Measurements from ENCODE around the gene TTC27. TPM values are rescaled to one million over a fixed set of nuclear protein-coding genes. Genes with fewer than 3 reads are reported as not detected.

The TTC27 gene
- total RNA-seq, 1 donor from 2014 or later = 26.5 TPM

DNA sequence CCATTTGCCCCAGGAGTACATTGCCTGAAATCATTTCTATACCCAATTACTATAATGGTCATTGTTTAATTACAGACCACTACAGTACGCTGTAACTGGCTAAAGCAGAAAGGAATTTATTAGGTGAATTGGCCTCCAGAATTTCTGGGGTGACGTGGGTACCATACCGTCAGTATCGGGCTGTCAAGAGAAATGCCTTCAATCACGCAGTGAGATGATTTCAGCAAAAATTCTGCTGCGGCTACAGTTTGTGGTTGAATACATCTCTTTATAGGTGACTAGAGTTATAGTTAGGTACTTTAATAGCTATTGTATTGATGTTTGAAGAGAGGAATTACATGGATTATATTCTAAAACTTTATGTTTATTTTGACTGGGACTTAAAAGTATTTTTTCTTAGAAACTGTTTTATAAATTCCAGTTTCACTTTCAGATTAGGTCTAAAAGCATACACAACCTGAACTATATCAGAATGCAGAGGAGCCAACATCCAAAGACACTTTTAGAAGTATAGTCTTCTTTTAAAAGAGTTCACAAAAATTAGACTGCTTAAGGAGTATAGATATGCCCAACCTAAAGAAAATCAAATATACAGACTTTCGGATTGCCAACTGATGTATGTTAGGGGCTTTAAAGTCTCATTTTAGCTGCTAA lies 128.4 kb downstream of the TTC27 start:
- no peak for DNase-seq

- DNase-seq = no peak
Measured at GRCh38 chr2:32758232-32758631, 130.4 kb downstream of the TTC27 start.

DNA sequence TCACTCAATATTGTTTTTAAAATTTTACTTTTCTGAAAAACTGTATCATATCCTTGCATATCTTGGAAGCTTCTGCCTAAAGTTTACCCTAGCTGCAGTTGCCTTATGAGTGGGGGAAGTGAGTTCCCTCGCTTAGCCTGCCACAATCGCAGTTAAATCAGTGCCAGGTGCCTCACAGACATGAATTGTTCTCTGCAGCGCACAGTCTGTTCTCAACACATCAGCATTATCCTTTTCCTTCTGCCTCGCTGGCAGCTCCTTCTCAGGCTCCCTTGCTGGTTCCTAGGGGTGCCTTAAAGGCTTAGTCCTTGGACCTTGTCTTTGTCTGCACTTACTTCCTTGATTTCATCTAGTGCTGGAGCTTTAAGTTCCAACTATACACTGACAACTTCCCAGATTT lies 132.8 kb downstream of the TTC27 start:
- no peak for DNase-seq

DNA sequence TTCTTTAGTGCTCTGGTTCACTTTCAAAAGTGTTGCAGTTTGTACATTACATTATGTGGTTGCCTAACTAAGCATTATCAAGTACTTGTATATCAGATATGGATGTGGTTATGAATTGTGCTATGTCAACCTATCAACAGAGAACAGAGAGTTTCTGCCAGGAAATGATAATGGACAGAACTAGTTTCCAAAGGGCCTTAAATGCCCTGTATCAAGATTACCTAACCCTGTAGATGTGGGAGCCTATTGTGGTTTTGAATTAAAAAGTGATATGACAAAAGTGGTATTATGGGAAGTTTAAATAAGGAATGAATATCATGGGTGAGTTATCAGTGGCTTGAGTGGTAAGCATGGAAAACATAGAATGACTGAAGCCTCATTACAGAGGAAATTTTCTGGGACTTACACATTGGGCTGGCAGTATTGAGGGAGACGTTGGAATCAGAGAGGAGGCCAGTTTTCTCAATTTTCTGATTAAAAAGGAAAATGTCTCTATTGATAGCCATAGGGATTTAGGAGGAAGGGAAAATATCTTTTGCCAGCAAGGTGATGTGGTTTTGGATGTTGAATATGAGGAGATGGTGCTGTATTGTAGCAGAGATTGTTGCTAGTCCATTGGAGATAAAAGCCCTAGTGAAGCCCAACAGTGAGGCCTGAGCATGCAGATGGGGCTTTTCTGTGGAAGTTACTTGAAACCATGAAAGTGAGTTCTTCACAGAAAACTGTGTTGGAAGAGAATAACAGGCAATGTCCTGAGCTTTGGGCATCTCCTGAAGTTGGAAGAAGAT lies 140.7 kb downstream of the TTC27 start:
- no peak for DNase-seq

- DNase-seq = no peak
Measured at GRCh38 chr2:32770360-32770759, 142.5 kb downstream of the TTC27 start.

DNA sequence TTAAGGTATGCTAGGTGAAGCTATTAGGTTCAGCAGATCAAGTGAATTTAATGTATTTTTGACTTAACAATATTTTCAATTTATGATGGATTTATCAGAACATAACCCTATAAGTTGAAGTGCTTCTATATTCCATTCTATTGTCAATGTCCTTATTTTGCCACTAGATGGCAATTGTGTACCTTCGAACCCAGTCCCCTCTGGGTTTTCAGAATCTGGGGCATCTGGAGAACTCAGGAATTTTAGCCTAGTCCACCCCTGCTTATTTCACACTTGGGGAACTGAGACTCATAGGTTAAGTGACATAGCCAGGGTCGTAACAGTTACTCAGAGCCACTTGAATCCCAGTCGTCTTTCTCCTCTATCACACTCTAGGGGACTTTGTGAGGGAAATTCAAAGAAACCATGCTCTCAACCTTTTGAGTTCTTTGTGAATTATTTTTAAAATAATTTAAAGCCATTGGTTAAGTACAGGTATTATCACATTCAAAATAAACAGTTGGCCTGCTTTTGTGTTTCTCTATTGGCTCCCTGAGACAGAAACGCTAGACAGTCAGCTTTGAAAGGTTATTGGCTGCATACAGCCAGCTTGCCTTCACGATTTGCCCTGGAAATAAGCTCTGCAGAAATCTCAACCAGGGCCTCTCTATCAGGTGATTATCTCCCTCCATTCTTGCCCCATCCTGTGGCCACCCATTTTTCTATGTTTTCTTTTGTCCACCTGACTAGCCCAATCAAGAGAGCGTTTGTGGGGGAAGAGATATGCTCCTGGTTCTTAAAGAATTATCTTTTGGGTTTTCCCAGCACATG lies 145.0 kb downstream of the TTC27 start:
- DNase-seq = peak; percentile 76

- no peak for DNase-seq
Measured at GRCh38 chr2:32773448-32773808, 145.6 kb downstream of the TTC27 start.

GRCh38 chr2:32775954-32776353 lies 148.1 kb downstream of the TTC27 start:
- no peak for DNase-seq

GRCh38 chr2:32777714-32778113 lies 149.9 kb downstream of the TTC27 start:
- DNase-seq = no peak

- no peak for DNase-seq
Measured at GRCh38 chr2:32780961-32781360, 153.1 kb downstream of the TTC27 start.

GRCh38 chr2:32783469-32783868 lies 155.6 kb downstream of the TTC27 start:
- peak; percentile 19 for DNase-seq

DNA sequence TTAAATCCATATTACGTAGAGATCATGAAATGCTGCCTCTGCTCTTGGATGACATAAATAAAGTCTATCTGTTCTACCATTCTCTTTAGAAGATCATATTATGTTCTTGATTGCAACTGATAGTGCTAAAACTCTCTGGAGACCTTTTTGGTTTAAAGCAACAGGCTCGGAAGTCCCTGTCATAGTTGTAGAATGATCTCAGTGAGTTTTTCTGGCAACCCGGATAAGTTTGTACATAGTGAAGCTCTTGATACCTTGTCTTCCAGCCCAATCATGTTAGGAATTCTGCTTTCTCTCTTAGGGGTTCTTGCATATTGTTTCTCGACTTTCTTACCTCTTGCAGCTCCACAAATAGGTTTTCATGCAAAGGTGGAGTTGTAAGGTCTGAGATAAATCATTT lies 156.1 kb downstream of the TTC27 start:
- DNase-seq = no peak

DNA sequence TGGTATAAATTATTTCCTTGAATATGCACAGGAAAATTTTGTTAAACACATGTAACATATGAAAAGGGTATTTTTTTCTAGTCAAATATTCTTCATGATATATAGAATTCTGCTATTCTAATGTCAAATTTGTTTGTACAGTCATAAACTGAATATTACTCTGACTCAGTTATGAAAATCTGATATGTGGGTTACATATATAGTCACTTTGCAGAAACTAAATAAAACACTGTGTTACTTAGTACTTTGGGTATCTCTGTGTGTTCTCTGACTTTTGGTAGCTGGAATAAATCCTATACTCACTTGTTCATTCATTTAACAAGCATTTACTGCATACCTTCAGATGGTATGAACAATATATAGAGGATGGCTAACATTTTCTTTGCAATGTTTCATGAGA lies 159.4 kb downstream of the TTC27 start:
- no peak for DNase-seq

GRCh38 chr2:32788114-32788513 lies 160.3 kb downstream of the TTC27 start:
- DNase-seq = peak; percentile 23

GRCh38 chr2:32792416-32792815 lies 164.6 kb downstream of the TTC27 start:
- DNase-seq = no peak

DNA sequence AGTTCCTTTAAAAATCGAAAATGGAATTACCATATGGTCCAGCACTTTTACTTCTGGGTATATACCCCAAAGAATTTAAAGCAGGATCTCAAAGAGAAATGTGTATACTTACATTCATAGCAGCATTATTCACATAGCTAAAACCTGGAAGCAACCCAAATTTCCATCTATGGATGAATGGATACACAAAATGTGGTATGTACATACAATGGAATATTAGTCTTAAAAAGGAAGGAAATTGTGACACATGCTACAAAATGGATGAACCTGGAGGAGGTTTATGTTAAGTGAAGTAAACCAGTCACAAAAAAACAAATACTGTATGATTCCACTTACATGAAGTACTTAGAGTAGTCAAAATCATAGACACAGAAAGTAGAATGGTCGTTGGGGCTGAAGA lies 171.0 kb downstream of the TTC27 start:
- peak; percentile 7 for DNase-seq

DNA sequence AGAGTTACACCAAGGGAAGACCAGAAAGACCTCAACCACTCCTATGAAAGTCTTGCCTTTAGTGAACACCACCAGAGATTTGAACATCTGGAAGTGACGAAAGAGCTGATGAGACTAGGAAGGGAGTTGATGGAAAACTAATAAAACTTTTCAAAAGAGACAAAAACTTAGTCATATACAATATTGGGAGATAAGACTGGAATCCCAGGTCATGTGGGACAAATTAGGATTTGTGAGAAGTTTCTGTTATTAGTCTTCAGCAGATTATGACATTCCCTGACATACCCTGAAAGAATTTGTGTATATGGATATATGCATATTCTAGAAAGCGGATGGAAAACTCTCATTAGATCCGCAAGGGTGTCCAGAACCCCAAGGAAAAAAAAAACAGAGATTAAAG lies 173.9 kb downstream of the TTC27 start:
- DNase-seq = no peak

GRCh38 chr2:32802877-32803276 lies 175.0 kb downstream of the TTC27 start:
- DNase-seq = no peak

DNA sequence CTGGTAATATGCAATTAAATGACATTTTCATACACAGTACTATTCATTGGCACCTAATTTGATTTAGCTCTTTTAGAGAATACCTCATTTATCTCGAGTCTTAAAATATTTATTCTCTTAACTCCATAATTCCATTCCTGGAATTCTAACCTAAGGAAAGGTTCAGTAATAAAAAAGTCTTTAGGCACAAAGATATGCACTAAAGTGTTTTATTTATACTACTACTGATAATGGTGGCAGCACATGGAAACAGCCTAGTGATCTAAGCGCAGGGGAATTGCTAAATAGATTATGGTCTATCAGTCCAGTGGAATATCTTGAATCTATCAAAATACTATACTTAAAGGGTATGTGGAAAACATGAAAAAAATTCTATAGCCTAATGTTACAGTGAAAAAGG lies 176.4 kb downstream of the TTC27 start:
- DNase-seq = no peak

GRCh38 chr2:32805104-32806095 lies 177.6 kb downstream of the TTC27 start:
- no peak for DNase-seq

DNA sequence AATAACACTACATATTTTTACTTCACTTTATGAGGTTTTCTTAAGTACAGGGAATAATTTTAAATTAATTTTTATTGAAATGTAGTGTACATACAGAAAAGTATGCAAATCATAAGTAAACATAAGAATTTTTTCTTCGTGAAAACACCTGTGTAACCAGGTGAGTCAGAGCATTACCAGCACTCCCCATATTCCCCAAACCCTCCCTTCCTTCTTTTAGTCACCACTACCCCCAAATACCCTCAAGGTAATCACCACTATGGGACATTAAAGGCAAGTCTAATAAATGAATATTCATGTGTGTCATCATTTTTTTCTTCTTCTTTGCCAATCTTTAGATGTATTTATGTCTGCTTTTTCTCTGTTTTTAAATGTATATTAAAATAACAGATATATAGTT lies 179.0 kb downstream of the TTC27 start:
- DNase-seq = no peak

DNA sequence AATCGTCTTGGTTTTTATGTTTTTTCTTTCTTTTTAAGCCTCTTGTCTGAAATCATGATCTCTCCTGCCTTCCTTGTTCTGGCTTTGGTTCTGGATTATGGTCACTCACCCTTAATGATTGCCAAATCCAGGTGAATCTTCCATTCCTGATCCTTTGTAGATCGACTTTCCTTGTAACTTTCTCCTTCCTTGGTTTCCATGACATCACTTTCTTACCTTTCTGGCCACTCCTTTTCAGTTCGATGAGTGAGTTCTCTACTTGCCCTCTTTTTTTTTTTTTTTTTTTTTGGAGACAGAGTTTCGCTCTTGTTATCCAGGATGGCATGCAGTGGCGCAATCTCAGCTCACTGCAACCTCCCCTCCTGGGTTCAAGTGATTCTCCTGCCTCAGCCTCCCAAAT lies 179.8 kb downstream of the TTC27 start:
- no peak for DNase-seq

Data from tongue (tissue), 2 donors.